ENCODE results near the gene SND1. TPM values are rescaled to one million over a fixed set of nuclear protein-coding genes. Genes with fewer than 3 reads are reported as not detected.

The SND1 gene
- total and polyA plus RNA-seq, 2 donors (not counting 1 experiment from before 2014, with no cell fraction given), result 44.4 to 165 TPM

GRCh38 chr7:127755521-127755920 lies 103.5 kb downstream of the SND1 start:
- no peaks in the 10 kb centered on the region for H3K27me3 ChIP-seq (replicated peaks in 1 of 4; ENCODE audit: control extremely low read depth in 1 of 4, control insufficient read depth in 3 of 4, insufficient read depth in 4 of 4, low read length in 3 of 4)
- no peak overlapping the region for H3K27ac ChIP-seq (ENCODE audit: low read length in 2 of 2)
- ChIA-PET CTCF (no interaction called here), POLR2A (no interaction called here)
- intact Hi-C loops (cut with micrococcal nuclease), result no loop called here
- no CpG with 5 or more reads among the region's 6 CpGs for WGBS (ENCODE audit: insufficient coverage)
- Mint-ChIP-seq H3K9me3 (ENCODE audit: insufficient read depth) (no peaks in the 10 kb centered on the region), H3K27me3 (no peaks in the 10 kb centered on the region), H3K4me1 (peaks cover 48% of the 10 kb centered on the region), H3K27ac (no peak overlapping the region), H3K4me3 (no peak overlapping the region)
- ATAC-seq (ENCODE audit: low read depth) (no peak), DNase-seq (no peak)
- no peak overlapping the region for H3K4me3 ChIP-seq (ENCODE audit: control extremely low read depth in 1 of 5, extremely low read depth in 1 of 5, insufficient read depth in 1 of 5, low read depth in 2 of 5, low read length in 4 of 5)
- peaks cover 21% of the 10 kb centered on the region for H4K20me1 ChIP-seq (ENCODE audit: control insufficient read depth, insufficient read depth, low read length, poor library complexity, severe bottlenecking)
- no peaks in the 10 kb centered on the region for H3K9me3 ChIP-seq (ENCODE audit: control extremely low read depth in 1 of 3, control insufficient read depth in 2 of 3, insufficient read depth in 1 of 3, low read length in 2 of 3)
- H3K79me2 ChIP-seq (ENCODE audit: control insufficient read depth, insufficient read depth, low read length), result peaks cover 58% of the 10 kb centered on the region
- H3K4me1 ChIP-seq (ENCODE audit: control insufficient read depth in 2 of 2, insufficient read depth in 2 of 2, low read length in 2 of 2), result peaks cover 7 to 12% of the 10 kb centered on the region in 2 donors
- no peak overlapping the region for H3K4me2 ChIP-seq (replicated peaks; ENCODE audit: low read depth, low read length, poor library complexity, severe bottlenecking)
- no peak for TF ChIP-seq CTCF (IDR thresholded peaks at IDR 0.05)
- TF ChIP-seq EZH2 (IDR thresholded peaks at IDR 0.05; ENCODE audit: borderline replicate concordance, insufficient read depth, low read depth, low read length, poor library complexity, severe bottlenecking), result no peak
- no peak overlapping the region for H3K9ac ChIP-seq (ENCODE audit: low read length)
- no peaks in the 10 kb centered on the region for H3K36me3 ChIP-seq (replicated peaks in 1 of 2; ENCODE audit: control extremely low read depth in 1 of 2, control insufficient read depth in 1 of 2, extremely low read depth in 1 of 2, insufficient read depth in 2 of 2, low read length in 1 of 2)
- H2AFZ ChIP-seq (ENCODE audit: insufficient read depth, low read depth, low read length, poor library complexity, severe bottlenecking), result no peak overlapping the region

- 100% methylated on average over 1 of the region's 2 CpGs for WGBS (ENCODE audit: insufficient coverage)
- H3K9me3 Mint-ChIP-seq (ENCODE audit: insufficient read depth), result no peaks in the 10 kb centered on the region
- no peak for DNase-seq
- no peaks in the 10 kb centered on the region for H3K36me3 ChIP-seq (replicated peaks in 1 of 2; ENCODE audit: control extremely low read depth in 1 of 2, control insufficient read depth in 1 of 2, extremely low read depth in 1 of 2, insufficient read depth in 2 of 2, low read length in 1 of 2)
- TF ChIP-seq CTCF (IDR thresholded peaks at IDR 0.05), result no peak
- TF ChIP-seq EZH2 (IDR thresholded peaks at IDR 0.05; ENCODE audit: borderline replicate concordance, insufficient read depth, low read depth, low read length, poor library complexity, severe bottlenecking), result no peak
- H3K27ac Mint-ChIP-seq, result no peak overlapping the region
- ChIA-PET POLR2A (no interaction called here), CTCF (no interaction called here)
- H3K4me1 ChIP-seq (ENCODE audit: control insufficient read depth in 2 of 2, insufficient read depth in 2 of 2, low read length in 2 of 2), result peaks cover 7 to 12% of the 10 kb centered on the region in 2 donors
- H3K4me1 Mint-ChIP-seq, result peaks cover 45% of the 10 kb centered on the region
- peaks cover 25% of the 10 kb centered on the region for H4K20me1 ChIP-seq (ENCODE audit: control insufficient read depth, insufficient read depth, low read length, poor library complexity, severe bottlenecking)
- H3K4me3 ChIP-seq (ENCODE audit: control extremely low read depth in 1 of 5, extremely low read depth in 1 of 5, insufficient read depth in 1 of 5, low read depth in 2 of 5, low read length in 4 of 5), result no peak overlapping the region
- intact Hi-C loops (cut with micrococcal nuclease), result no loop called here
- no peaks in the 10 kb centered on the region for H3K27me3 Mint-ChIP-seq
- H3K79me2 ChIP-seq (ENCODE audit: control insufficient read depth, insufficient read depth, low read length), result peaks cover 58% of the 10 kb centered on the region
- no peaks in the 10 kb centered on the region for H3K9me3 ChIP-seq (ENCODE audit: control extremely low read depth in 1 of 3, control insufficient read depth in 2 of 3, insufficient read depth in 1 of 3, low read length in 2 of 3)
- no peak overlapping the region for H3K4me2 ChIP-seq (replicated peaks; ENCODE audit: low read depth, low read length, poor library complexity, severe bottlenecking)
- H3K27me3 ChIP-seq (replicated peaks in 1 of 4; ENCODE audit: control extremely low read depth in 1 of 4, control insufficient read depth in 3 of 4, insufficient read depth in 4 of 4, low read length in 3 of 4), result no peaks in the 10 kb centered on the region
- no peak overlapping the region for H3K9ac ChIP-seq (ENCODE audit: low read length)
- H3K4me3 Mint-ChIP-seq, result no peak overlapping the region
- H2AFZ ChIP-seq (ENCODE audit: insufficient read depth, low read depth, low read length, poor library complexity, severe bottlenecking), result no peak overlapping the region
- ATAC-seq (ENCODE audit: low read depth), result no peak
- H3K27ac ChIP-seq (ENCODE audit: low read length in 2 of 2), result no peak overlapping the region
These were observed 104.0 kb downstream of the SND1 start for GRCh38 chr7:127755965-127756364.

Data from B cell (primary cell).